ENCODE results near the gene HPSE2. TPM values are rescaled to one million over a fixed set of nuclear protein-coding genes. Genes with fewer than 3 reads are reported as not detected.

Gene HPSE2
- total and polyA plus RNA-seq, 2 of the 8 experiments (the other 6 are each of a cell fraction or from before 2014, with no cell fraction given), result 0.41 to 0.58 TPM

DNA sequence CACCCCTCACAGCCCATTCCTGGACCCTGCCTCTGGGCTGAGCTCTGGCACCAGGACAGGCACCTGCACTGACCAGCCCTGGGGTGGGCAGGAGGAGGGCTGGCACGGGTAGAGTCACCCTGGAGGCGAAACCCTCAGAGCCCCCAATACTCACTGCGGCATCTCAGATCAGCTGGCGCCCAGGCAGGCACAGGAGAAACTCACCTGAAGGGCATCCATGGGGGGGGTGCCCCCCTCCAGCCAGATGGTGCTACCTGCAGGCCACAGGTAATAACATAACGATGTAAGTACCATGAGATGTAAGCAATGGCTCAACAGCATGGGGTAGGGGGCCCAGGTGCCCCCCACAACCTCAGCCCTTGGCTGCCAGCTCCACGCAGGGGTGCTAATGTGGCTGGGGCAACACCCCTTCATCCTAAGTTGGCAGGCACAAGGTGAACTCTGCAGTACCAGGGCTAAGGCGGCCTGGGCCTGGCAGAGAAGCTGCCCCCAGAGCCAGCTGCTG, 808.6 kb downstream of the HPSE2 start (continued):
- no peak for TF ChIP-seq CHD7 (IDR thresholded peaks at IDR 0.05; ENCODE audit: insufficient replicate concordance, low read length)
- TF ChIP-seq SP1 (IDR thresholded peaks at IDR 0.05; ENCODE audit: low read depth, low read length), result no peak
- no peak for TF ChIP-seq RAD21 (IDR thresholded peaks at IDR 0.05 in 1 of 2, conservative IDR thresholded peaks at IDR 0.05 in 1 of 2; ENCODE audit: low read depth in 2 of 2, low read length in 2 of 2)
- no peak for TF ChIP-seq JUND (IDR thresholded peaks at IDR 0.05; ENCODE audit: low read length)
- TF ChIP-seq CBX8 (IDR thresholded peaks at IDR 0.05; ENCODE audit: borderline replicate concordance, low read depth, low read length), result no peak
- no peak for TF ChIP-seq KDM1A (IDR thresholded peaks at IDR 0.05; ENCODE audit: borderline replicate concordance, low read length)
- no peak for TF ChIP-seq RFX5 (IDR thresholded peaks at IDR 0.05; ENCODE audit: borderline replicate concordance, low read depth, low read length)
- no peak for TF ChIP-seq SUZ12 (IDR thresholded peaks at IDR 0.05; ENCODE audit: low read length)

Measured in H1 (cell line).